Hepatocyte (in vitro differentiated cells): Measurements from ENCODE around the gene ZNF330. TPM values are rescaled to one million over a fixed set of nuclear protein-coding genes. Genes with fewer than 3 reads are reported as not detected.

Source experiments
- DNase-seq: peaks from one replicate; pipeline ENCODE4 v3.0.0-alpha.2; 2016; ENCODE audit warnings: low spot score
- H2AFZ ChIP-seq: fragments of 200-600 bp; sonication (generic); 2 replicates; pipeline ENCODE4 v1.6.0; 2016; ENCODE audit warnings: antibody characterized with exemption, mild to moderate bottlenecking
- H3K27ac ChIP-seq: fragments of 200-600 bp; sonication (generic); 2 replicates; pipeline ENCODE4 v1.5.1; 2016; ENCODE audit warnings: mild to moderate bottlenecking
- H3K27me3 ChIP-seq: fragments of 200-600 bp; sonication (generic); 2 replicates; pipeline ENCODE4 v1.6.1; 2016
- H3K36me3 ChIP-seq: fragments of 200-600 bp; sonication (generic); replicated peaks from 2 replicates; pipeline ENCODE4 v1.5.1; 2016; ENCODE audit warnings: low read depth; ENCODE audit not compliant: insufficient read depth
- H3K4me1 ChIP-seq: fragments of 200-600 bp; sonication (generic); 2 replicates; pipeline ENCODE4 v1.5.1; 2016; ENCODE audit warnings: mild to moderate bottlenecking, moderate library complexity; ENCODE audit not compliant: insufficient read depth
- H3K4me2 ChIP-seq: fragments of 200-600 bp; sonication (generic); 2 replicates; pipeline ENCODE4 v1.6.0; 2016
- H3K4me3 ChIP-seq: fragments of 200-600 bp; sonication (generic); 2 replicates; pipeline ENCODE4 v1.5.1; 2016; ENCODE audit warnings: mild to moderate bottlenecking
- H3K79me2 ChIP-seq: fragments of 200-600 bp; sonication (generic); 2 replicates; pipeline ENCODE4 v1.6.0; 2017; ENCODE audit warnings: mild to moderate bottlenecking
- H3K9me2 ChIP-seq: fragments of 200-600 bp; sonication (generic); replicated peaks from 2 replicates; pipeline ENCODE4 v1.6.0; 2017; ENCODE audit warnings: mild to moderate bottlenecking; ENCODE audit not compliant: insufficient read depth
- H3K9me3 ChIP-seq: fragments of 200-600 bp; sonication (generic); 2 replicates; pipeline ENCODE4 v1.5.1; 2016; ENCODE audit warnings: low read depth, mild to moderate bottlenecking
- H4K20me1 ChIP-seq: fragments of 200-600 bp; sonication (generic); 2 replicates; pipeline ENCODE4 v1.6.0; 2016; ENCODE audit warnings: mild to moderate bottlenecking; ENCODE audit not compliant: insufficient read depth, poor library complexity, severe bottlenecking
- EZH2 ChIP-seq: fragments of 200-600 bp; sonication (generic); IDR thresholded peaks from 2 replicates; pipeline ENCODE4 v1.6.1; 2016; ENCODE audit warnings: antibody characterized with exemption, mild to moderate bottlenecking, borderline replicate concordance
- EZH2phosphoT487 ChIP-seq: fragments of 200-600 bp; sonication (generic); IDR thresholded peaks from one replicate; pipeline ENCODE4 v1.6.1; 2018; ENCODE audit warnings: antibody characterized with exemption, mild to moderate bottlenecking, low read depth, moderate library complexity; ENCODE audit not compliant: unreplicated experiment, severe bottlenecking
- WGBS: methylation state at CpG from one replicate; pipeline ENCODE4 v1.1.6; 2016; ENCODE audit warnings: low lambda C conversion rate; ENCODE audit errors: missing lambda C conversion rate; 5-methylcytosine and 5-hydroxymethylcytosine counted together
- polyA plus RNA-seq: library from polyadenylated mRNA; unstranded; fragments of >200 nt; fragmentation: Nextera tagmentation; extraction: Ambion mirVana; gene quantifications from 2 replicates; pipeline ENCODE4 v1.2.1, GENCODE V29; 2016
- total RNA-seq: library from RNA; depleted of rRNA; stranded (reverse); fragments of >200 nt; gene quantifications from 2 replicates; pipeline ENCODE4 v1.2.3, GENCODE V29; 2014
- TF ChIP-seq, protein P1 (sequence below): fragments of 200-600 bp; sonication (generic); IDR thresholded peaks from 2 replicates; pipeline ENCODE4 v1.5.1; 2016; ENCODE audit warnings: antibody characterized with exemption, mild to moderate bottlenecking; ENCODE audit not compliant: poor library complexity

Gene ZNF330
- total and polyA plus RNA-seq, 2 experiments from 2014 or later: 32.9 to 45.5 TPM

DNA sequence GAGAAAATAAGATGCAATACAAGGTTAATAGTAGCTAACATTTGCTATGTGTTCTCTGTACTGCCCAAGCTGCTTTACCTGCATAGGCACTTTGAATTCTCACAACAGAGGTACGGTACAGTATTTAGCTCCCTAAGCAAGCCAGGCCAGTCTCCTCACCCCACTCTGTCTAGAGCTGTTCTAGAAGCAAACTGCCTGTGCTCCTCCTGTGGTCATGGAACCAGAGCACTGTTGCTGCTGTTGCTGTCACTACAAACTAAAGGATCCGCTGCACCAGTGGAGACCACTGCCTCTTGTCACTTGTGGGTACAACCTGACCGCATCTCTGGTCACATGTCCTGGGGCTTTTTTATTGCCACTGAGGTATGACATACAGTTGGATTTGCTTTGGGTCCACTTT, 19.6 kb downstream of the ZNF330 start:
- H3K9me2 ChIP-seq: no peaks in the 10 kb centered on the region
- WGBS: 96% methylated on average over 3 of the region's 3 CpGs
- TF ChIP-seq EZH2 (no peak), EZH2phosphoT487 (no peak)
- TF ChIP-seq, protein P1, sequence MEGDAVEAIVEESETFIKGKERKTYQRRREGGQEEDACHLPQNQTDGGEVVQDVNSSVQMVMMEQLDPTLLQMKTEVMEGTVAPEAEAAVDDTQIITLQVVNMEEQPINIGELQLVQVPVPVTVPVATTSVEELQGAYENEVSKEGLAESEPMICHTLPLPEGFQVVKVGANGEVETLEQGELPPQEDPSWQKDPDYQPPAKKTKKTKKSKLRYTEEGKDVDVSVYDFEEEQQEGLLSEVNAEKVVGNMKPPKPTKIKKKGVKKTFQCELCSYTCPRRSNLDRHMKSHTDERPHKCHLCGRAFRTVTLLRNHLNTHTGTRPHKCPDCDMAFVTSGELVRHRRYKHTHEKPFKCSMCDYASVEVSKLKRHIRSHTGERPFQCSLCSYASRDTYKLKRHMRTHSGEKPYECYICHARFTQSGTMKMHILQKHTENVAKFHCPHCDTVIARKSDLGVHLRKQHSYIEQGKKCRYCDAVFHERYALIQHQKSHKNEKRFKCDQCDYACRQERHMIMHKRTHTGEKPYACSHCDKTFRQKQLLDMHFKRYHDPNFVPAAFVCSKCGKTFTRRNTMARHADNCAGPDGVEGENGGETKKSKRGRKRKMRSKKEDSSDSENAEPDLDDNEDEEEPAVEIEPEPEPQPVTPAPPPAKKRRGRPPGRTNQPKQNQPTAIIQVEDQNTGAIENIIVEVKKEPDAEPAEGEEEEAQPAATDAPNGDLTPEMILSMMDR: no peak
- H2AFZ ChIP-seq: no peak overlapping the region
- no peak overlapping the region for H3K27ac ChIP-seq
- no peaks in the 10 kb centered on the region for H3K36me3 ChIP-seq
- no peaks in the 10 kb centered on the region for H3K4me1 ChIP-seq
- no peaks in the 10 kb centered on the region for H3K9me3 ChIP-seq
- H3K79me2 ChIP-seq: no peaks in the 10 kb centered on the region
- H3K4me3 ChIP-seq: no peak overlapping the region
- H3K27me3 ChIP-seq: no peaks in the 10 kb centered on the region
- H4K20me1 ChIP-seq: no peaks in the 10 kb centered on the region
- no peak for DNase-seq
- no peak overlapping the region for H3K4me2 ChIP-seq

DNA sequence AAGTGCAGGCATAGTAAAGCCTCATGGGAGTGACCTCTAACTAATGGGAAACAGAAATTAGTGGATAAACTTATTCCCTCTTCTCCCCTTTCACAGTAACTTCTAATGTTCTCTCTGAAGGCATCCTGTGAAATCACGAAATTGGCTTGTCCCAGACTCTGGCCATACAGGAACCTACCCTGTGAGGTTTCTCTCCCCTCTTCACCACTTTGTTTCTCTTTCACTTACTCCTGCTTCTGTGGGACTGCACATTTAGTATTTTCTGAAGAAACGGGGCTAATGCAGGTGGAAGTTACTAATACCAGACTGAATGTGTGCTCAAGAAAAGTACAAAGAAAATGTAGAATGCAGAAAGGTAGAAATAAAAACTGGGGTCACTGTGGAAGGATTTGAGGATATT, 20.0 kb downstream of the ZNF330 start:
- Histone ChIP-seq H2AFZ (no peak overlapping the region), H3K79me2 (no peaks in the 10 kb centered on the region), H3K9me3 (no peaks in the 10 kb centered on the region), H3K9me2 (no peaks in the 10 kb centered on the region), H4K20me1 (no peaks in the 10 kb centered on the region), H3K4me3 (no peak overlapping the region), H3K27me3 (no peaks in the 10 kb centered on the region), H3K27ac (no peak overlapping the region), H3K36me3 (no peaks in the 10 kb centered on the region), H3K4me2 (no peak overlapping the region), H3K4me1 (no peaks in the 10 kb centered on the region)
- TF ChIP-seq EZH2phosphoT487 (no peak), EZH2 (no peak)
- TF ChIP-seq, protein P1: no peak
- no peak for DNase-seq
- WGBS: 63% methylated on average over 2 of the region's 2 CpGs

DNA sequence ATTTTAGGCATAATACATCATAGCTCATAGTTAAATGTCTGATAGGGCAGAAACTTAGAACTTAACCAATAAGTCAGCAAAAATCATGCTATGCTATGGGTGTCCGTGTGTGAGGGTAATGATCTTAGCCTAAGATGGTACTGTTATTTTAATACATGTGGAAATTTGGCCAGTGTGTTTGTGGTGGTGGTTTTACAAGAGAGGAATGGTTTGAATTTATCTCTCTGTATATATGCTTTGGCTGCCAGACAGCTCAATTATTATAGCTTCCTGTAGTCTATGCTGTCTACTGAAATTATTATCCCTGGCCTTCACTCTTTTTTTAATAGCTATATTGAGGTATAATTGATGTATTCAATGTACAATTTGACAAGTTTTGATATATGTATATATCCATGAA, 21.3 kb downstream of the ZNF330 start:
- no peaks in the 10 kb centered on the region for H3K4me1 ChIP-seq
- TF ChIP-seq EZH2phosphoT487 (no peak), EZH2 (no peak)
- TF ChIP-seq, protein P1: no peak
- H4K20me1 ChIP-seq: no peaks in the 10 kb centered on the region
- H3K4me3 ChIP-seq: no peak overlapping the region
- DNase-seq: no peak
- no peak overlapping the region for H3K4me2 ChIP-seq
- H3K27ac ChIP-seq: no peak overlapping the region
- no peaks in the 10 kb centered on the region for H3K36me3 ChIP-seq
- no peaks in the 10 kb centered on the region for H3K9me2 ChIP-seq
- H3K9me3 ChIP-seq: no peaks in the 10 kb centered on the region
- WGBS: 27% methylated on average over 1 of the region's 1 CpG
- no peaks in the 10 kb centered on the region for H3K79me2 ChIP-seq
- no peaks in the 10 kb centered on the region for H3K27me3 ChIP-seq
- H2AFZ ChIP-seq: no peak overlapping the region

DNA sequence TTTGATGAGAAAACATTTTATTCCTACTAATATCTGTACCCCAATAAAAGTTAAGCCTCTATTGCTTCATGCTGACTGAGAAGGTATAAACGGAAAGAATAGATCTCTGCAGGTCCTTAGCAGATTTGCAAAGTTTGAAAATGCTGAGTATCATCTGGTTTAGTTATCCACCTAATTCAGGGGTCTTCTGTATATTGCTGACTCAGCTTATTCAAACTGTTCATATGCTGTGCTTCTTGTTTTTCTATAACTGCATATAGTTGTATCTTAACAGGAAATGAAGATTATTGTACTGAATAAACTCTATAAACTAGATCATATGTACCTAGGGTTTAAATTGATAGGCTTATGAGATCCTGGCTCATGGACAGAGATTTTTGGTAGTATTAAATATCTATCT, 23.7 kb downstream of the ZNF330 start:
- H3K36me3 ChIP-seq: no peaks in the 10 kb centered on the region
- 89% methylated on average over 1 of the region's 1 CpG for WGBS
- H3K4me3 ChIP-seq: no peak overlapping the region
- H3K4me2 ChIP-seq: no peak overlapping the region
- TF ChIP-seq EZH2phosphoT487: no peak
- no peak for TF ChIP-seq EZH2
- TF ChIP-seq, protein P1: no peak
- H3K9me2 ChIP-seq: no peaks in the 10 kb centered on the region
- no peaks in the 10 kb centered on the region for H3K27me3 ChIP-seq
- H2AFZ ChIP-seq: no peak overlapping the region
- H4K20me1 ChIP-seq: no peaks in the 10 kb centered on the region
- H3K9me3 ChIP-seq: no peaks in the 10 kb centered on the region
- DNase-seq: no peak
- H3K4me1 ChIP-seq: no peaks in the 10 kb centered on the region
- no peak overlapping the region for H3K27ac ChIP-seq
- no peaks in the 10 kb centered on the region for H3K79me2 ChIP-seq
